ENCODE measurements around the gene CDC25C. TPM values are rescaled to one million over a fixed set of nuclear protein-coding genes. Genes with fewer than 3 reads are reported as not detected.

The CDC25C gene
- 0.25 TPM for total RNA-seq
- not detected for polyA plus RNA-seq (ENCODE audit: insufficient read depth, low read depth, low replicate concordance)
- long read RNA-seq, donor 1, partial matches to known transcripts: 0 of 10 reads
- long read RNA-seq, donor 1, other reads (novel, unspliced or antisense): 7 of 10 reads
- long read RNA-seq, donor 2, partial matches to known transcripts: 0 of 1 reads
- long read RNA-seq, donor 2, other reads (novel, unspliced or antisense): 0 of 1 reads
- long read RNA-seq, donor 3, partial matches to known transcripts: 5 of 5 reads
- long read RNA-seq, donor 3, other reads (novel, unspliced or antisense): 0 of 5 reads
- long read RNA-seq, donor 4: 0 reads
- long read RNA-seq, donor 5: 0 reads
- long read RNA-seq, donor 6, partial matches to known transcripts: 0 of 4 reads
- long read RNA-seq, donor 6, other reads (novel, unspliced or antisense): 0 of 4 reads
- long read RNA-seq, donor 7: 0 reads
- long read RNA-seq, donor 8: 0 reads
- long read RNA-seq, donor 9: 0 reads
- long read RNA-seq, donor 10, partial matches to known transcripts: 16 of 136 reads
- long read RNA-seq, donor 10, other reads (novel, unspliced or antisense): 120 of 136 reads

GRCh38 chr5:138331449-138332368 lies at the start of gene CDC25C:
Gene CDC25C, minus strand, starts transcription at chr5:138331804. Its CDS starts 624 bp downstream, at chr5:138331180.
- Histone ChIP-seq H3K4me3 (ENCODE audit: low read length in 3 of 3) (peak within 1 kb of the TSS; percentile 70 to 89 (median 84)), H3K4me1 (ENCODE audit: control insufficient read depth in 2 of 3, insufficient read depth in 2 of 3, low read depth in 1 of 3, low read length in 3 of 3) (peaks cover 0 to 10% (median 7%) of the 10 kb centered on the region in 3 donors), H3K9ac (ENCODE audit: low read length in 3 of 3) (peak within 1 kb of the TSS; percentile 41 to 82 (median 46)), H3K27ac (ENCODE audit: low read depth in 2 of 2, low read length in 2 of 2) (no peak within 1 kb of the TSS), H3K9me3 (ENCODE audit: control insufficient read depth in 2 of 3, insufficient read depth in 1 of 3, low read length in 3 of 3) (no peaks in the 10 kb centered on the region), H3K27me3 (ENCODE audit: control insufficient read depth, insufficient read depth, low read length) (no peaks in the 10 kb centered on the region), H3K36me3 (ENCODE audit: control insufficient read depth in 2 of 3, insufficient read depth in 3 of 3, low read length in 3 of 3) (no peaks in the 10 kb centered on the region)
- DNase-seq (peak; percentile 98 to 100 (median 99)), FAIRE-seq (peak; percentile 99)
- TF ChIP-seq CTCF (IDR thresholded peaks at IDR 0.05; ENCODE audit: borderline replicate concordance, extremely low read depth, insufficient read depth): no peak
- intact Hi-C loops (cut with DNase I): no loop called here

DNA sequence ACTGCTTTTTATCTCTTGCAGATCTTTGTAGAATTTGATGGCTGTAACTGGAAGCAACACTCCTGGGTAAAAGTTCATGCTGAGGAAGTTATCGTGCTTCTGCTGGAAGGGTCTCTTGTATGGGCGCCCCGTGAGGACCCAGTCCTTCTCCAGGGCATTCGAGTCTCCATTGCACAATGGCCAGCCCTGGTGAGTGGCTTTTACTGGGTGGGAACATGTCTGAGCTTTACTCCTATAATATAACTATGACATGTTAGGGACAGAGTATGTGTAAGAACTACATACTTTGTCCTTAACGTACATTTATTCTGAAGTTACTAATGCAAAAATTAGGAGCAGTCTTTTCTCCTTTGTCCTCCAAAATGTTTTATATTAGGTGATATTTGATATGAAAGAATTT lies 41.0 kb upstream of the CDC25C start:
- FAIRE-seq: no peak
- Histone ChIP-seq H3K36me3 (ENCODE audit: control insufficient read depth in 2 of 3, insufficient read depth in 3 of 3, low read length in 3 of 3) (peaks cover 0 to 9% (median 9%) of the 10 kb centered on the region in 3 donors), H3K27me3 (ENCODE audit: control insufficient read depth, insufficient read depth, low read length) (no peaks in the 10 kb centered on the region)

DNA sequence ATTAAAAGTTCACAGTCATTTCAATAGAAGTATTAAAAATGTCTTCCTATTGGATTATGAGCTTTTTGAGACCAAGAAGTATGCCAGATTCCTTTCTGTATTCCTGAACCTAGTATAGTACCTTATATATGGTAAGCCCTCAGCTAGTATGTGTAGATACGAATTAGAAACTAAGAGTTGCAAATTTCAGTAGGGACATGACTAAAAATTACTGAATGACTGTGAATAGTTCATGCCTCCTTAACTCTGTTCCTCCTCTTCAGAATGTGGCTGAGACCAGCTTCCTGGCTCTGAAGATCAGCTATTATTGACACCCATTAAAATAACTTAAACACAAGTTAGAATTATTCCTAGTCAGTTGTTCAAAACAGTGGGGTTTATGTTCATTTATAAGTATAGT lies 40.6 kb upstream of the CDC25C start:
- intact Hi-C loops (cut with DNase I): no loop called here
- Histone ChIP-seq H3K4me1 (ENCODE audit: control insufficient read depth in 2 of 3, insufficient read depth in 2 of 3, low read depth in 1 of 3, low read length in 3 of 3) (peaks cover 0 to 2% (median 0%) of the 10 kb centered on the region in 3 donors), H3K9me3 (ENCODE audit: control insufficient read depth in 2 of 3, insufficient read depth in 1 of 3, low read length in 3 of 3) (no peaks in the 10 kb centered on the region), H3K4me3 (ENCODE audit: low read length in 3 of 3) (no peak overlapping the region), H3K36me3 (ENCODE audit: control insufficient read depth in 2 of 3, insufficient read depth in 3 of 3, low read length in 3 of 3) (peaks cover 0 to 5% (median 4%) of the 10 kb centered on the region in 3 donors), H3K9ac (ENCODE audit: low read length in 3 of 3) (no peak overlapping the region), H3K27me3 (ENCODE audit: control insufficient read depth, insufficient read depth, low read length) (no peaks in the 10 kb centered on the region), H3K27ac (ENCODE audit: low read depth in 2 of 2, low read length in 2 of 2) (no peak overlapping the region)
- DNase-seq (no peak), FAIRE-seq (no peak)
- TF ChIP-seq CTCF (IDR thresholded peaks at IDR 0.05; ENCODE audit: borderline replicate concordance, extremely low read depth, insufficient read depth): no peak

More for the DNA sequence above, 41.0 kb upstream of the CDC25C start:
- Histone ChIP-seq H3K27ac (ENCODE audit: low read depth in 2 of 2, low read length in 2 of 2) (no peak overlapping the region), H3K4me3 (ENCODE audit: low read length in 3 of 3) (no peak overlapping the region), H3K4me1 (ENCODE audit: control insufficient read depth in 2 of 3, insufficient read depth in 2 of 3, low read depth in 1 of 3, low read length in 3 of 3) (peaks cover 0 to 2% (median 0%) of the 10 kb centered on the region in 3 donors), H3K9me3 (ENCODE audit: control insufficient read depth in 2 of 3, insufficient read depth in 1 of 3, low read length in 3 of 3) (no peaks in the 10 kb centered on the region), H3K9ac (ENCODE audit: low read length in 3 of 3) (no peak overlapping the region)
- no peak for DNase-seq
- intact Hi-C loops (cut with DNase I): no loop called here
- no peak for TF ChIP-seq CTCF (IDR thresholded peaks at IDR 0.05; ENCODE audit: borderline replicate concordance, extremely low read depth, insufficient read depth)
